ENCODE data around the gene ECM2.
"Not testable (repeated sequence)": the region's sequence is repeated elsewhere in the genome, so short reads cannot be mapped to it uniquely, and the experiment has no call there.

Gene ECM2

DNA sequence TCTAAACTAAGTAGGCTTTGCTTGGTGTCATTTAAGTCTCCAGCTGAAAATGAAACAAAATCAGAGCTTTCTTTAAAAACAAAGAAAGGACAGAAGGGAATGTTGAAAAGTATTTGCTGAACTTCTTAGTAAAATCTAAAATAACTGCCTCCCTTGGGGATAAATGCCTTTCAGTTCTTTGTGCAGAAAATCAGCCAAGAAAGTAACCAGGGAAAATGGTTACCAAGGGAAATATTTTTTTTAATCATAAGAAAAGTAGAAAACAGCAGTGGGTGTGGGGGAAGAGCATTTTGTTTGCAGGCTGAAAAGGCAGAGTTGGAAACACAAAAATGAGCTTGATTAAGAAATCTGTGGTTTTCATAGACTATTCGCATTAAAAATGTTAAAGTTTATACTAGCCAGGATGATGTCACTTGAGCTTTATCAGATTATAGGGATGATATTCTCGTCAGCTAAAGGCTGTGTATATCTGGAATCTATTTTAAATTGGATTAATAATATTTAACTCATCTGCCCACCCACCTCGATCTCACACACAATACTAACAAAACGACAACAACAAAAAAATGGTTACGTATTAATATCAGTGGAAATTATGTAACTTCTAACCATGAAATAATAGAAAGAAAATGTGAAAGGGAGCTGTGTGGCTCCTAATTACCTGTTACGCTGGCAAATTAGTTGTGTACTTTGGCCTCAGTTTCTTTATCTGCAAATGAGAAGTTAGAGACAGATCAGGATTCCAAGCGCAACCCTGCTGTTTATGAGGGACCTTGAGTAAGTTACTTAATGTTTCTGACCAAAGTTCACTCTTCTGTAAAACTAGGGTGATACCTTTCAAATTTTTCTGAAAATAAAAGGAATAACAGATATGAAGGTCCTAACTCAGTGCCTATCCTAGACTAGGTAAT lies at the start of gene ECM2:
Gene ECM2 (minus strand): TSS at position 51 of the 911 bp plus-strand sequence. CDS start 13,124 bp downstream, outside the sequence.
- no peak for DNase-seq

DNA sequence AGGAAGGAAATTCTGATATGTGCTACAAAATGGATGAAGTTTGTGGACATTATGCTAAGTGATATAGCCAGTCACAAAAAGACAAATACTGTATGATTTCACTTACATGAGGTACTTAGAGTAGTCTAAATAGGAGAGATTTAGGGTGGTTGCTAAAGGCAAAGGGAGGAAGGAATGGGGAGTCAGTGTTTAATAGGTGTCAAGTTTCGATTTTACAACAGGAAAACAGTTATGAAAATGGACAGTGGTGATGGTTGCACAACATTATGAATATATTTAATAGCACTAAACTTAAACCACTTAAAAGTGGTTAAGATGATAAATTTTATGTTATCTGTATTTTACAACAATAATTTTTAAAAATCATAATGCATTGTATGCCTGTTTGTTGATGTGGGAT lies 40.4 kb upstream of the ECM2 start:
- no peak for DNase-seq

DNA sequence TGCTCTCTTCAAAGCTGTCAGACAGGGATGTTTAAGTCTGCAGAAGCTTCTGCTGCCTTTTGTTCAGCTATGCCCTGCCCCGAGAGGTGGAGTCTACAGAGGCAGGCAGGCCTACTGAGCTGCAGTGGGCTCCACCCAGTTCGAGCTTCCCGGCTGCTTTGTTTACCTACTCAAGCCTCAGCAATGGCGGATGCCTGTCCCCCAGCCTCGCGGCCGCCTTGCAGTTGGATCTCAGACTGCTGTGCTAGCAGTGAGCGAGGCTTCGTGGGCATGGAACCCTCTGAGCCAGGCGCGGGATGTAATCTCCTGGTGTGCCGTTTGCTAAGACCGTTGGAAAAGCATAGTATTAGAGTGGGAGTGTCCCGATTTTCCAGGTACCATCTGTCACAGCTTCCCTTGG lies 37.8 kb upstream of the ECM2 start:
- DNase-seq: not testable (repeated sequence)

DNA sequence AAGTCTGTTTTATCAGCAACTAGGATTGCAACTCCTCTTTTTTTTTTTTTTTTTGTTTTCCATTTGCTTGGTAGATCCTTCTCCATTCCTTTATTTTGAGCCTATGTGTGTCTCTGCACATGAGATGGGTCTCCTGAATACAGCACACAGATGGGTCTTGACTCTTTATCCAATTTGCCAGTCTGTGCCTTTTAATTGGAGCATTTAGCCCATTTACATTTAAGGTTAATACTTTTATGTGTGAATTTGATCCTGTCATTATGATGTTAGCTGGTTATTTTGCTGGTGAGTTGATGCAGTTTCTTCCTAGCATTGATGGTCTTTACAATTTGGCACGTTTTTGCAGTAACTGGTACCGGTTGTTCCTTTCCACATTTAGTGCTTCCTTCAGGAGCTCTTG lies 36.1 kb upstream of the ECM2 start:
- not testable (repeated sequence) for DNase-seq

DNA sequence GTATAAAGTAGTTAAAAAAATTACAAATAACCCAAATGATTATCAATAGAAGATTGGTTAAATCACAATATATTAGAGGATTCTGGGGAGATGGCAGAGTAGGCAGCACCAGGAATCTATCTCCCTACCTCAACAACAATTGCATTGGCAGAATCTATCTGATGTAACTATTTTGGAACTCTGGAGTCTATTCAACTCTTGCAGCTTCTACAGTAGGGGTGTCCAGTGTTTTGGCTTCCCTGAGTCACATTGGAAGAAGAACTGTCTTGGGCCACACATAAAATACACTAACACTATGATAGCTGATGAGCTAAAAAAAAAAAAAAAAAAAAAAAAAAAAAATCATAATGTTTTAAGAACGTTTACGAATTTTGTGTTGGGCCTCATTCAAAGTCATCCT lies 29.2 kb upstream of the ECM2 start:
- DNase-seq: no peak

DNA sequence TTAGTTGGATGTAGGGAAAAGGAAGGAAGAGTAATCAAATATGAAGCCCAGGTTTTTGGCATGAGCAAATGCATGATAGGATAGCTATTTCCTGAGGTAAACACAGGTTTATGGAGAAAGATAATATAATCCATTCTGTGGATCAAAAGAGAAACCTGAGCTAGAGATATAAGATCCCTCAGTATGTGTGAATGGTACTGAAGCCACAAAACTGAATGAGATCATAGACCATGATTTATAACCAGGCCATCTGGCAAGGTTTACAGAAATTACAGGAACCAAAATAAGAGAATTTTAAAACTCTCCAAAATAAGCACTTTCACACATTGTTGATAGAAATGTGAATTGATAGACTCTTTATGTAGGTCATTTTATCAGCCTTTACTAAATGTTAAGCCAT lies 28.7 kb upstream of the ECM2 start:
- no peak for DNase-seq

DNA sequence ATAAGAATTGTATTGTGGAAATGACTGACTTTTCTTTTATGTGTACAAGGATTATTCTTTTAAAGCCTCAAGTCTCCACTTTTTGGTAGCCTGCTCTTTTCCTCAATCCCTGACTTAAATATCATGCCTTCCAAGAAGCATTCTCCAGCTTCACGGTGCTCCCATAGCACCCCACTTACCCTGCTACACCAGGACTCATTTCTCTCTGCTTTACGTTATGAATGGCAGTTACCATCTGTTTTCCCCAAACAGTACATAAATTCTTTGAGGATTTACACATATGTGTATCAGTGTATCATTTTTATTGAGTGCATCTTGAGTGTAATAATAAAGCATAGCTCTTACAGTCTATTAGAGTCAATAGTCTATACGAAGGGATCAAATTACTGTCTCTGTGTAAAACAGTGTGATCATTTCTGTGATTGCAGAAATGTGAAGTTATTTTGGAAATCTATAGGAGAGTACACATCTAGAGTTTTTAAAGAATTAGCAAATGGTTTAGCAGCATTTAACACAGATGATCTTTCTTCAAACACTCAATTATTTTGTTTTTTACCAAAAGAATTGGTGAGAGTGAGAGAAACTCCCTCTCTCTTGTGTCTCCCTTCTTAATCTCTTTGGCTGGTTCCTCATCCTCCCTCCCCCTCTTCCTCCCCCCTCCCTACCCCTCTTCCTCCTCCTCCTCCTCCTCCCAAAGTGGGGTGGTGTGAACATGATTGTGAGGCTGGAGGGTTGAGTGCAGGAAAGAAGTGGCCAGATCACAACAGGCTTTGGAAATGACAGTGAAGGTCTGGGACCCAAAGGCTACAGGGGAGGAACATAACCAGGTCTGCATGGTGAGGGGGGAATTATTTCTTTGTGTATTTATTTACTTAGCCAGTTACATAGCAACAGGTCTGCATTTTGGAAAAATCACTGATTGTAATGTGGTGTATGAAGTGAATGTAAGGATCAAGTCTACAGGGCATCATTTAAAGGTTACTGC lies 27.6 kb upstream of the ECM2 start:
- DNase-seq: no peak

DNA sequence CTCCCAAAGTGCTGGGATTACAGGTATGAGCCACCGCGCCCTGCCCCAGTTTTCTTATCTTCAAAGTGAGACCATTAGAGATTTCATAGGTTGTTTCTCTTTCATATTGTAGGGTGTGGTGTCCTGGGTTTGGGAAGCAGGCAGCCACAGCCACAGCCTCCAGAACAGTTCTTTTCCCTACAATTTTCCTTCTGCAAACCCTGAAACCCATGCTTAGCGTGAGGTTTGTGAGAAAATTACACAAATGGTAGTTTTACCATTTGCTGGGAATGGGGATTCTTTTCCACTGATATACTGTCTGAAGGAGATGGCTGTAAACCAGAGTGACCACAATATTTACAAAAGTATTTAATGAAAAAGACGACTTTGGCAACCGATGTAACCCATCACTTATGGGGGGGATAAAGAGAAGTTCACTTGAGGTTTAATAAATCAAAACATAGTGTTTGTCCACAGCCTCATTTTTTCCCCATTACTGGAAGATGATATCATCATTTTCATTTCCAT lies 26.7 kb upstream of the ECM2 start:
- DNase-seq: no peak

DNA sequence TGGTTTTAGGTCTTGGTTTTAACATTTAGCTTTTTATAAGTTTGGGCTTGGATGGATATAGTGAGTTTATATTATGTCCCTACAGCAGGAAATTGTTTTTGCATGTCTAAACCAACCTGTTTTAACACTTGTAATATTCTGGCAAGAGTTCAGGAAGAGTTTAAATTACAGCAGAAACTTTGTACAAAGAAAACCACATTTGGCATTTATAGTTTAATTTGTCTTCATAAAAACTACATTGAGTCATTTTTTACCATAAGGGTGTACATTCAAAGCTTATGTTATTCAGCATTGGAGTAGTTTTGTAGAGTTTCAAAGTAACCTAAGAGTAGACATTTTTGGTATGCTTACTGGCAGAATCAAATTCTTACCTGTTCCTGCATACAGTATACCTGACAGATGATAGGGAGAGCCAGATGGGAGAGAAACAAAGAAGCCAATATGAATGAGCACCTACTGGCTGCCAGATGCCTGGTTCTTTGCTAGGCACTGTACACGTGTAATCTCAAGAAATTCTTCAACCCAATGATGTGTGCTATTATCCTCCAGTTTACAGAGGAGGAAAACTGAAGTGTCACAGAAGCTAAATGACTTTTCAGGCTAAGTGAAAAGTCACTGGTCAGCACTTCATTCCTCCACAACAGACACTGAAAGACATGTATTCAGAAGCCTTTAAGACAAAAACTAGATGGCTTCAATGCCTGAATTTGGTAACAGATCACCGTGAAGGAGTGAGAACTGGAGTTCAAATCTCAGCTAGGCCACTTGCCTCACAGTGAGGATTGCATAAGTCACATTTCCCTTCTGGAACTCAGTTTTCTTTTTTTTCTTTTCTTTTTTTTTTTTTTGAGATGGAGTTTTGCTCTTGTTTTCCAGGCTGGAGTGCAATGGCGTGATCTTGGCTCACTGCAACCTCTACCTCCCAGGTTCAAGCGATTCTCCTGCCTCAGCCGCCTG lies 25.9 kb upstream of the ECM2 start:
- DNase-seq: no peak

DNA sequence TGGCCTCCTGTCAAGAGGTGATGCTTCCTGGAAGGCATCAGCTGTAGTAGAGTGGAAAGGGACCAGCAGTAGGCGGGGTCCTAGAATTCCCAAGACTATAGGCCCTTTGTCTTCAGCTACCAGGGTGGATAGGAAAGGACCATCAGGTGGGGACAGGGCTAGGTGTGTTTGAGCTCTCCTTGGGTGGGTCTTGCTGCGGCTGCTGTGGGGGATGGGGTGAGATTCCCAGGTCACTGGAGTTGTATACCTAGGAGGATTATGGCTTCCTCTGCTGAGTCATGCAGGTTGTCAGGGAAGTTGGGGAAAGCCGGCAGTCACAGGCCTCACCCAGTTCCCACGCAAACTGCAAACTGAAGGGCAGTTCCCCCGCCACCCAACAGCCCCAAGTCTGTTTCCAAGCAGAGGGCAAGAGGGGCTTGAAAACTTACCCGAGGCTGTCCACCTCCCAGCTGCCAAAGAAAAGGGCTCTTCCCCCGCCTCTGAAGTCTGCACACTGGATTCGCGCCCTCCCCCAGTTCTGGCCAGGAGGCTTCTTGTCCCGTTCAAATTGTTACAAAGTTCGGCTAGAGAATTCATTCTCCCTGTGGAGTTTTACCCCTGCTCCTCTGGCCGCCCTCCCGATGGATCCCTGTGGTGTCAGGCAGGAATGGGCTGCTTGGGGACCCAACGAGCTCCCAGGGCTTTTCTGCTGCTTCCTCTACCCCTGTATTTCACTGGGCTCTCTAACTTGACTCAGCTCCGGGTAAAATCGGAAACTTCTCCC lies 23.0 kb upstream of the ECM2 start:
- no peak for DNase-seq

DNA sequence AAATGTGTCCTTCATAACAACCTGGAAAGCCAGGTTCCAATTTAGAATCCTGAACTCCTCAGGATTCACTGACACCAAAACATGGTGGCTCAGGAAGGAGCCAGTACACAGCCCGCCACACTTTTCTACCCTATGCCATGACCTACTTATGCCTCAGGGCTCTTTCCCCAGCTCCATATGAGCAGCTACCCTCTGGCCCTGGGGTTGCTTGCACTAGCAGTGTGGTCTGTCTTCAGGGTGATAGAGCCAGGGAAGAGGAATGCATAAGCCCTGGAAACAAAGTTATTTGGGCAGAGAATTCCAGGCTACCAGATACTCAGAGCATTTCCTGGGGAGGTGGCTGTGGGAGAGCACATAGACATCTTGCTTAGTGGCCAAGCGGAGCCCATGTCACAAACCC lies 15.0 kb upstream of the ECM2 start:
- DNase-seq: no peak

DNA sequence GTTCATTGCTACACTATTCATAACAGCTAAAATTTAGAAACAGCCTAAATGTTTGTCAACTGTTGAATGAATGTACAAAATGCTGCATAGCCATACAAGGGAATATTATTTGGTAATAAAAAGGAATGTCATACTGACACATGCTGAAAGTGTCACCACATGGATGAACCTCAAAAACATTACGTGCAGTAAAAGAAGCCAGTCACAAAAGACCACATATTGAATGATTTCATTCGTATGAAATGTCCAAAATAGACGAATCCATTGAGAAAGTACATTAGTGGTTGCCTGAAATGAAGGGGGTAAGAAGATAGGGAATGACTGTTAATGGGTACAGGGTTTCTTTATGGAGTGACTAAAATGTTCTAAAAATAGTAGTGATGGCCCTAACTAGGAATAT lies 11.6 kb upstream of the ECM2 start:
- DNase-seq: no peak

DNA sequence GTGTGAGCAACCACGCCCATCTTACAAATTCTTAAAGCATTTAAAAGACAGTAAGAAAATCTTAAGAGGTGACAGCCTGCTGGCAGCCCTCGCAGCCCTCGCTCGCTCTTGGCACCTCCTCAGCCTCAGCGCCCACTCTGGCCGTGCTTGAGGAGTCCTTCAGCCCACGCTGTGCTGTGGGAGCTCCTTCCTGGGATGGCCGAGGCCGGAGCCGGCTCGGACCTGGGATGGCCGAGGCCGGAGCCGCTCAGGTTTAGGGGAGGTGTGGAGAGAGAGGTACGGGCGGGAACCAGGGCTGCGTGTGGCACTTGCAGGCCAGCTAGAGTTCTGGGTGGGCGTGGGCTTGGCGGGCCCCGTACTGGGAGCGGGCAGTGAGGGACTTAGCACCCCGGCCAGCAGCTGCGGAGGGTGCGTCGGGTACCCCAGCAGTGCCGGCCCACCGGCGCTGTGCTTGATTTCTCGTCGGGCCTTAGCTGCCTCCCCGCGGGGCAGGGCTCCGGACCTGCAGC lies 9.3 kb upstream of the ECM2 start:
- DNase-seq: no peak

DNA sequence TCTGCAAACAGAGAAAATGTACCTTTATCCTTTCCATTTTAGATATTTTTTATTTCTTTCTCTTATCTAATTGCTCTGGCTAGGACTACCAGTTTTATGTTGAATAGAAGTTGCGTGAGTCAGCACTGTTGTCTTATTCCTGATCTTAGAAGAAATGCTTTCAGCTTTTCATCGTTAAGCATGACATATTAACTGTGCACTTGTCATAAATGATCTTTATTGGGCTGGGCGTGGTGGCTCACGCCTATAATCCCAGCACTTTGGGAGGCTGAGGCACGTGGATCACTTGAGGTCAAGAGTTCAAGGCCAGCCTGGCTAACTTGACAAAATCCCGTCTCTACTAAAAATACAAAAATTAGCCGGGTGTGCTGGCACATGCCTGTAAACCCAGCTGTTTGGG lies 8.2 kb upstream of the ECM2 start:
- DNase-seq: no peak

DNA sequence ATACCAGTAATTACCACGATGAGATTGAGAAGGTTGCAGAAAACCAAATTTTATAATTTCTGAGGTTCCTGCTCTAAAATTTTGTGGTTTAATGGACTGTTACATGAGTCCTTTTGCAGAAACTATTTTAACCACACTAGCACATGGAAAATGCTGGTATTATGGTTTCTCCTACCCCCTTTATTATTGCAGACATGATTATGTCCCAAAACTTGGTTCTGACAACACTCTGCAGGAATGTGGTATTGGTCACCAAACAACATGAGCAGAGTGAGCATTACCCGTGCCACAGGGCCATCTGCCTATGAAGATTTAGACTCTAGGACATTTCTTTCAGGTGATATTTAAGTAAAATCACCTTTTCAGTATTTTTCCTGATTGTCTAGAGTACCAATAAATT lies 2.8 kb upstream of the ECM2 start:
- no peak for DNase-seq

DNA sequence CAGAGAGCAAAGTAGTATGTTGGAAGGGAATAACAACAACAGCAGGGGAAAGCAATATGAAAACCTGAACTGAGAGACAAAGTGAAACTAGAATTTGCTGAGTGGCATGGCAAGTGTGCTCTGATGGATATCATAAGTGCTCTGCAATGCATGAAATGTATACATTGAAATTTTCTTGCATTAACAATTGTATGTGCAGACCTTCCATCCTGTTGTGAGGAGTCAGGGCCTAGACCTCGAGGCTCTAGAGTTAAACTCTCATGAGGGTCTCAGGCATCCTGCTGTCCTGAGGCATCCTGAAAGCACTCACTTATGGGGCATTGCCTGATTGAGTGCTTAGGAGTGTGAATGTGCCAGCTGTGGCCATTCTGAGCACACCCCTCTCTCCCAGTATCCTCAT lies 1.1 kb downstream of the ECM2 start:
- DNase-seq: no peak

DNA sequence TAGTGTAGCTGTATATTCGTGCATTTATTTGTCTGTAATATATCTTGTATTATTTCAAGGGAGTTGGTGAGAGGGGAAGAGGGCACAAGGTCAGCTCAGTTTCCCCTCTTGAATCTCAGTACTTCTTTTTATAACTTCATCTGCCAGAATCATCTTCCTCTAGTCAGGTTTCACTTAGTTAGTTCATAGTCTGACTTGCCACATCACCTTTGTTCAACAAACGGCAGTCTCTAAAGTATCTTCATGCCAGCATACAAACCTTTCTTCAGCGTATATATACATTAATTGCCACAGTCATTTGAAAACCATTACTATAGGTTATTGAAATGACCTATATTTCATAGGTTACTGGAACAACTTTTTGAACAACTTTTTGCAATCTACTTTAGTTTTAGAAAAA lies 1.6 kb downstream of the ECM2 start:
- DNase-seq: no peak

DNA sequence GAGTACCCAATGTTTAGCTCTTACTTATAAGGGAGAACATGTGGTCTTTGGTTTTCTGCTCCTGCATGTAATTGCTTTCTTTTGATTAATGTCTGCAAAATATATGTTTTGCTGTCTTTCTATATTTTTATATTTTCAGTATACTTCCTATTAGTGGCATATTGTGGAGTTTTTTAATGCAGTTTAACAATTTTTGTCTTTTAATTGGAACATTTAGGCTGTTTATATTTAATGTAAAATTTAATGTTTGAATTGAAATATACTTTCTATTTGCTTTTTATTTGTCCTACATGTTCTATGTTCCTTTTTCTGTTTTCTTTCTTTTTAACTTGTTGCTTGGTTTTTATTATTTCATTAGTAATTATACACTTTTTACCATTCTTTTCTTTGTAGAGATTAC lies 4.9 kb downstream of the ECM2 start:
- no peak for DNase-seq

DNA sequence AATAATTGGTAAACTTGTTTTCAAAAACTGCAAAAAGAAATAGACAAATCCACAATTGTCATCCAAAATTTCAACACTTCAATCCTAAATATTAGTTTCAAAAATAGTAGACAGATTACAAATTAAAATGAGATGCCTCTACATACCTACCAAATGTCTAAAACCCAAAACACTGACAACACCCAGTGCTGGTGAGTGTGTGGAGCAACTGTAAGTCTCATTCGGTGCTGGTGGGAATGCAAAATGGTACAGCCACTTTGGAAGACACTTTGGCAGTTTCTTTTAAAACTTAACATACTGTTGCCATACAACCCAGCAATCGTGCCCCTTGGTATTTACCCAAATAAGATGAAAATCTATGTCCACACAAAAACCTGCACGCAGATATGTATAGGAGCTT lies 6.7 kb downstream of the ECM2 start:
- DNase-seq: no peak

DNA sequence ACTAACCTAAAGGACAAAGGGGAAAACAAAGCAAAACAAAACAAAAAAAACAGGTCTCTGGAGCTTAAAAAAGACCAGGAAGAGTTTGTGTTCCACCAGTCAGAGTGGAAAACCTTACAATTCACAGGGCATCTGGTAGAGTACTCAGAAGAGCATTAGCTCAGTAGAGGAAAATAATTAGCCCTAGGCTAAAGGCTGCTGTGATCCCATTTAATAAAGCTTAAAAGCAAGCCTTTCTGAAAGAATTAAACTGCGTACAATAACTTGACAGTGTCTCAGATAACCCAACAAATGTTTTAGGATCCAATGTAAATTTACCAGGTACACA lies 7.3 kb downstream of the ECM2 start:
- no peak for DNase-seq

DNA sequence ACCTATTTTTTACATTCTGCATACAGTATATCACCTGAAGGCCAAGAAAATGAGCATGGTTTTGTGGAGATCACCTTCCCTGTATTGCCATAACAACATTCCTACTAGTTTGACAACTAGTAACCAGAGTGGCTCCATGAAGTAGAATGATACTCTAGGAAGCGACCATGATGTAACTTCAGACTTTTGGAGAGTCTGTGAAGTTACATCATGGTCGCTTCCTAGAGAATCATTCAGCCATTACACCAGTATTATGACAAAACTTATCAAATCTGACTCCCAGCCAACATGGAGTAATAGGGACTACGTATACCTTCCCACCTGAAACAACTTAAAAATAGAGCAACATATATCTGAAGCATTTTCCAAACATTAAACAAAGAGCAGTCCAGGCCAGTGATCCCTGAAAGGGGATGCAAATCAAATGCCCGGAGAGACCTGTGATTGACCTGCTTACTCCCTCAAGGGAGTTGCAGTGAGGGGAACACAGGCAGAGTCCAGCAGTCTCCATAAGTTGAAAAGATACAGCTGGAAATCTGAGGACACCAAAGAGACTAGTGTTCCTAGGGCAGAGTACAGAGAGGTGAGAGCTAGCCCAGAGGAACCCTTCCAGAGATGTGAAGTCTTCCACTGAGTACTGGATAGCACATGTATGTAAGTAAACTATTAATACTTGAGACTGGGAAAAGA lies 7.8 kb downstream of the ECM2 start:
- DNase-seq: no peak

Data from GDM1 (cell line).